OCI-LY3 (cell line): ENCODE data around the gene SVIL.

ENCODE experiments used
- H2AFZ ChIP-seq: fragments of 200-600, 300-600 bp; shearing (Covaris generic); 2 replicates; pipeline ENCODE4 v1.6.0; 2014; ENCODE audit warnings: antibody characterized with exemption, low read depth, low read length
- H3K27ac ChIP-seq: fragments of 200-600, 300-600 bp; sonication (generic); 2 replicates; pipeline ENCODE4 v1.5.1; 2014; ENCODE audit warnings: mild to moderate bottlenecking, low read length, moderate library complexity, mixed read lengths
- H3K27me3 ChIP-seq: fragments of 200-600, 300-600 bp; sonication (generic); 2 replicates; pipeline ENCODE4 v1.6.1; 2014; ENCODE audit warnings: low read depth, low read length, mixed read lengths
- H3K36me3 ChIP-seq: fragments of 200-600, 300-600 bp; sonication (generic); replicated peaks from 2 replicates; pipeline ENCODE3; 2014; ENCODE audit warnings: low read depth, low read length, mixed read lengths
- H3K4me1 ChIP-seq: fragments of 300-600, 200-600 bp; sonication (generic); 2 replicates; pipeline ENCODE4 v1.6.1; 2014; ENCODE audit warnings: low read length, mixed read lengths
- H3K4me2 ChIP-seq: fragments of 200-600, 300-600 bp; sonication (generic); 2 replicates; pipeline ENCODE4 v1.6.1; 2014; ENCODE audit warnings: low read length, mixed read lengths
- H3K4me3 ChIP-seq: fragments of 300-600, 200-600 bp; sonication (generic); 2 replicates; pipeline ENCODE4 v1.5.1; 2014; ENCODE audit warnings: antibody characterized with exemption, mild to moderate bottlenecking, low read length, moderate library complexity
- H3K79me2 ChIP-seq: fragments of 300-600, 200-600 bp; shearing (Covaris generic); 2 replicates; pipeline ENCODE4 v1.6.1; 2014; ENCODE audit warnings: mild to moderate bottlenecking, low read length, mixed read lengths
- H3K9ac ChIP-seq: fragments of 300-600, 200-600 bp; shearing (Covaris generic); 2 replicates; pipeline ENCODE4 v1.6.0; 2014; ENCODE audit warnings: mild to moderate bottlenecking, low read length, moderate library complexity
- H3K9me3 ChIP-seq: fragments of 200-600, 300-600 bp; shearing (Covaris generic); 2 replicates; pipeline ENCODE4 v1.6.1; 2014; ENCODE audit warnings: low read length, mixed read lengths; ENCODE audit not compliant: insufficient read depth
- H4K20me1 ChIP-seq: fragments of 200-600, 300-600 bp; sonication (generic); 2 replicates; pipeline ENCODE4 v1.6.1; 2016; ENCODE audit warnings: low read length, mixed read lengths; ENCODE audit not compliant: insufficient read depth
- EZH2phosphoT487 ChIP-seq: fragments of 200-600 bp; shearing (Covaris generic); IDR thresholded peaks from 2 replicates; pipeline ENCODE4 v1.6.1; 2018; ENCODE audit warnings: antibody characterized with exemption, mixed run types, low read depth
- TF ChIP-seq, protein P1 (sequence below): fragments of 200-600, 300-600 bp; sonication (generic); IDR thresholded peaks from 2 replicates; pipeline ENCODE4 v1.5.1; 2014; ENCODE audit warnings: antibody characterized with exemption, low read length, low read depth

SVIL gene

GRCh38 chr10:29502351-29502750 is 132.4 kb downstream of the SVIL start:
- no peaks in the 10 kb centered on the region for H3K27me3 ChIP-seq
- no peak overlapping the region for H2AFZ ChIP-seq
- H3K4me2 ChIP-seq, result no peak overlapping the region
- no peaks in the 10 kb centered on the region for H3K9me3 ChIP-seq
- no peaks in the 10 kb centered on the region for H4K20me1 ChIP-seq
- no peak for TF ChIP-seq EZH2phosphoT487
- TF ChIP-seq, protein P1, sequence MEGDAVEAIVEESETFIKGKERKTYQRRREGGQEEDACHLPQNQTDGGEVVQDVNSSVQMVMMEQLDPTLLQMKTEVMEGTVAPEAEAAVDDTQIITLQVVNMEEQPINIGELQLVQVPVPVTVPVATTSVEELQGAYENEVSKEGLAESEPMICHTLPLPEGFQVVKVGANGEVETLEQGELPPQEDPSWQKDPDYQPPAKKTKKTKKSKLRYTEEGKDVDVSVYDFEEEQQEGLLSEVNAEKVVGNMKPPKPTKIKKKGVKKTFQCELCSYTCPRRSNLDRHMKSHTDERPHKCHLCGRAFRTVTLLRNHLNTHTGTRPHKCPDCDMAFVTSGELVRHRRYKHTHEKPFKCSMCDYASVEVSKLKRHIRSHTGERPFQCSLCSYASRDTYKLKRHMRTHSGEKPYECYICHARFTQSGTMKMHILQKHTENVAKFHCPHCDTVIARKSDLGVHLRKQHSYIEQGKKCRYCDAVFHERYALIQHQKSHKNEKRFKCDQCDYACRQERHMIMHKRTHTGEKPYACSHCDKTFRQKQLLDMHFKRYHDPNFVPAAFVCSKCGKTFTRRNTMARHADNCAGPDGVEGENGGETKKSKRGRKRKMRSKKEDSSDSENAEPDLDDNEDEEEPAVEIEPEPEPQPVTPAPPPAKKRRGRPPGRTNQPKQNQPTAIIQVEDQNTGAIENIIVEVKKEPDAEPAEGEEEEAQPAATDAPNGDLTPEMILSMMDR, result no peak
- no peak overlapping the region for H3K27ac ChIP-seq
- no peaks in the 10 kb centered on the region for H3K36me3 ChIP-seq
- no peak overlapping the region for H3K4me3 ChIP-seq
- H3K4me1 ChIP-seq, result peaks cover 2% of the 10 kb centered on the region
- H3K9ac ChIP-seq, result no peak overlapping the region
- H3K79me2 ChIP-seq, result no peaks in the 10 kb centered on the region

- H3K27me3 ChIP-seq, result no peaks in the 10 kb centered on the region
- H3K4me2 ChIP-seq, result no peak overlapping the region
- no peak overlapping the region for H3K27ac ChIP-seq
- no peaks in the 10 kb centered on the region for H4K20me1 ChIP-seq
- H2AFZ ChIP-seq, result no peak overlapping the region
- H3K4me3 ChIP-seq, result no peak overlapping the region
- no peak overlapping the region for H3K9ac ChIP-seq
- no peak for TF ChIP-seq EZH2phosphoT487
- TF ChIP-seq, protein P1, result no peak
- peaks cover 5% of the 10 kb centered on the region for H3K4me1 ChIP-seq
- no peaks in the 10 kb centered on the region for H3K79me2 ChIP-seq
- H3K9me3 ChIP-seq, result no peaks in the 10 kb centered on the region
- H3K36me3 ChIP-seq, result no peaks in the 10 kb centered on the region
These were observed 133.1 kb downstream of the SVIL start for GRCh38 chr10:29501692-29502091.

DNA sequence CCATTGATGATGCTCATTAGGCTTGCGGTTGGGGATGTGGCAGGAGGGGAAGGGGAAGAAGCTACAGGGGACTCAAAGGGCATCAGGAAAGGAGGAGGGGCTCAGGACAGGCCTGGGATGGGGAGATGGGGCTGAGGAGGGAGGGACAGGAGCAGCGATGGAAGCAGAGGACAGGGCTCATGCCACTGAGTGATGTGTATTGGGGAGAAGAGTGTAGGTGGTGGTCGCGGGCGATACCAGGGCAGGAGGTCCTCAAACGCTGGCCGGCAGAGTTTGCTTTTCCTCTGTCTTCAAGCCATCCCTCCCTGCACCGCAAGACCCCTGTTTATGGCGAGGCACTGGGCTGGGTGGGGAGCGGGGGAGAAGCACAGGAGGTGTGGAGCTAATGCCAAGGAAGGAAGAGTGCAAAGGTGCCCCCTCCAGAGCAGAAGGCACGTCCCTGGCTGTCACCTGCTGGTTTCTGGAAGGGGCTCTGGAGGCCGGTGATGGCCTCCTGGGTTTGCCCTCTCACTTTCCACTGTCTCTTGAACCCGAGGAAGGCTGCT is 134.7 kb downstream of the SVIL start:
- Histone ChIP-seq H3K4me3 (no peak overlapping the region), H3K79me2 (no peaks in the 10 kb centered on the region), H3K4me2 (no peak overlapping the region), H3K36me3 (no peaks in the 10 kb centered on the region), H3K9ac (no peak overlapping the region), H3K27ac (no peak overlapping the region), H3K27me3 (no peaks in the 10 kb centered on the region), H4K20me1 (no peaks in the 10 kb centered on the region), H3K9me3 (no peaks in the 10 kb centered on the region), H3K4me1 (peaks cover 10% of the 10 kb centered on the region), H2AFZ (no peak overlapping the region)
- TF ChIP-seq, protein P1, result no peak
- no peak for TF ChIP-seq EZH2phosphoT487

GRCh38 chr10:29496341-29497162 is 138.2 kb downstream of the SVIL start:
- H3K79me2 ChIP-seq, result no peaks in the 10 kb centered on the region
- no peak overlapping the region for H3K27ac ChIP-seq
- H3K9me3 ChIP-seq, result no peaks in the 10 kb centered on the region
- H3K4me3 ChIP-seq, result peak overlapping the region; percentile 47
- H2AFZ ChIP-seq, result no peak overlapping the region
- no peaks in the 10 kb centered on the region for H3K27me3 ChIP-seq
- peak overlapping the region; percentile 60 for H3K4me2 ChIP-seq
- no peaks in the 10 kb centered on the region for H4K20me1 ChIP-seq
- H3K4me1 ChIP-seq, result peaks cover 10% of the 10 kb centered on the region
- H3K9ac ChIP-seq, result no peak overlapping the region
- TF ChIP-seq EZH2phosphoT487, result no peak
- TF ChIP-seq, protein P1, result peak; percentile 84
- H3K36me3 ChIP-seq, result no peaks in the 10 kb centered on the region
